Measurements from ENCODE around the gene PLPPR1. TPM values are rescaled to one million over a fixed set of nuclear protein-coding genes. Genes with fewer than 3 reads are reported as not detected.
"Not testable (repeated sequence)": the region's sequence is repeated elsewhere in the genome, so short reads cannot be mapped to it uniquely, and the experiment has no call there.

Gene PLPPR1
- total RNA-seq, 1 experiment from 2014 or later, result not detected

DNA sequence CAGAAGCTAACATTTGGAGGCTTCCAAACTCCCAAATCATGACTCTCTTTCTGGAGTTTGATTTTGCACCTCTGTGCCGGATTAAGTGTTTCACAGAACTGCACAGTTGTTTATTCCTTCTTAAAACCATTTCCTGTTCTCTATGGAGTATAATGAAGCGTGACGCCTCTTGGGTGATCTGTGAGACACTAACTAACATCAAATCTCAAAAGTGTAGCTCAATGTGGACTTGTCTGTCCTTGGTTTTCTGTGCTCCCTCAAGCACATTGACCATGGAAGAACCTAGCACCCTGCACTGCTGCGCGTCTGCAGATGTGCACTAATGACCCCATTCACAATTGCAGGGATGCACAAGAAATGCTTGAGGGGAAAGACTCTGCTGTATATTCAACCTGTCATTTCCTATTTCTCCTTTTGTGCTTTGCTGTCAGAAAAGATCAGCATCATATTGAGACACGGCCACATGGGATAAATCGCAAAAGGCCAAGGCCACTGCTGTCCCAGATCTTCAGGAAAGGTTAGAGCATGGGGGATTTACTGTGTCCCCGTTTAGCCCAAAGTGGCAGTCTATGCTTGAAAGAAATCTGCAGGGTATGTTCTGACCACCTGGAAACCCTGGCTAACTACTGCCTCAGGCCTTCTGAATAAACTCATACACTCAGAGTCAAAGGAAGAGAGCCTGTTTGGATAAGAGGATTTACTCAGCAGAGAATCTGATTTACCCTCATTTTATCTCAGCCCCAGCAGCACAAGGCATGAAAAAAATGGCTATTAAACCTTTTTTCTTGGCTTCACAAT, 246.6 kb downstream of the PLPPR1 start:
- Mint-ChIP-seq H3K4me1 (ENCODE audit: low read depth, unreplicated experiment) (no peaks in the 10 kb centered on the region), H3K27ac (ENCODE audit: unreplicated experiment) (no peak overlapping the region), H3K36me3 (ENCODE audit: insufficient read depth, unreplicated experiment) (no peaks in the 10 kb centered on the region), H3K9me3 (ENCODE audit: low read depth, unreplicated experiment) (no peaks in the 10 kb centered on the region), H3K27me3 (ENCODE audit: unreplicated experiment) (peaks cover 21% of the 10 kb centered on the region), H3K4me3 (ENCODE audit: low read depth, unreplicated experiment) (no peak overlapping the region)
- DNase-seq, result no peak
- TF ChIP-seq, protein P1, sequence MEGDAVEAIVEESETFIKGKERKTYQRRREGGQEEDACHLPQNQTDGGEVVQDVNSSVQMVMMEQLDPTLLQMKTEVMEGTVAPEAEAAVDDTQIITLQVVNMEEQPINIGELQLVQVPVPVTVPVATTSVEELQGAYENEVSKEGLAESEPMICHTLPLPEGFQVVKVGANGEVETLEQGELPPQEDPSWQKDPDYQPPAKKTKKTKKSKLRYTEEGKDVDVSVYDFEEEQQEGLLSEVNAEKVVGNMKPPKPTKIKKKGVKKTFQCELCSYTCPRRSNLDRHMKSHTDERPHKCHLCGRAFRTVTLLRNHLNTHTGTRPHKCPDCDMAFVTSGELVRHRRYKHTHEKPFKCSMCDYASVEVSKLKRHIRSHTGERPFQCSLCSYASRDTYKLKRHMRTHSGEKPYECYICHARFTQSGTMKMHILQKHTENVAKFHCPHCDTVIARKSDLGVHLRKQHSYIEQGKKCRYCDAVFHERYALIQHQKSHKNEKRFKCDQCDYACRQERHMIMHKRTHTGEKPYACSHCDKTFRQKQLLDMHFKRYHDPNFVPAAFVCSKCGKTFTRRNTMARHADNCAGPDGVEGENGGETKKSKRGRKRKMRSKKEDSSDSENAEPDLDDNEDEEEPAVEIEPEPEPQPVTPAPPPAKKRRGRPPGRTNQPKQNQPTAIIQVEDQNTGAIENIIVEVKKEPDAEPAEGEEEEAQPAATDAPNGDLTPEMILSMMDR (IDR thresholded peaks at IDR 0.05; ENCODE audit: unreplicated experiment), result no peak
- CTCF ChIA-PET, result no interaction called here
- intact Hi-C loops (cut with micrococcal nuclease; ENCODE audit: unreplicated experiment), result no loop called here
- BruUV-seq (replicated peaks), result no TSS peak

DNA sequence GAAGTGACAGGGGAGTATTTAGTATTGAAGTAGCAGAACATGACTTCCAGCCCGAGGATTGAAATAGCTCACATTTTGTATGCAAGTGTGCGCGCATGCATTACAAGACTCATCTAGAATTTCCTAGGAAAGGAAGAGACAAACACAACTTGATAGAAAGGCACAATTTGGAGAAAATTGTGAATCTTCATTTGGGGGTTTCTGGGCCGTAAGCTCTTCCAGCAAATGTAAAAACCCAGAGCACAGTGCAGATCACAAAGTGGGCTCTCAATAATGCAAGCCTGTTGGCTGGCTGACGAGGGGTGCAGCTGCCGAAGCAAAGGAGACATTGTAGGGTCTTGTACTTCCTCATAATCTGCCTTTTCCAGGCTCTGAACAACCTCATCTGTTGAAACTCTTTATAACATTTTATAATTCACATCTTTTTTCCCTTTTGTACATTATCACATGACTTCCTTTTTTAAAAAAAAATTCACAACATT, 247.3 kb downstream of the PLPPR1 start:
- Mint-ChIP-seq H3K4me1 (ENCODE audit: low read depth, unreplicated experiment) (no peaks in the 10 kb centered on the region), H3K27me3 (ENCODE audit: unreplicated experiment) (peaks cover 21% of the 10 kb centered on the region), H3K36me3 (ENCODE audit: insufficient read depth, unreplicated experiment) (no peaks in the 10 kb centered on the region), H3K9me3 (ENCODE audit: low read depth, unreplicated experiment) (no peaks in the 10 kb centered on the region), H3K4me3 (ENCODE audit: low read depth, unreplicated experiment) (no peak overlapping the region), H3K27ac (ENCODE audit: unreplicated experiment) (no peak overlapping the region)
- intact Hi-C loops (cut with micrococcal nuclease; ENCODE audit: unreplicated experiment), result no loop called here
- TF ChIP-seq, protein P1 (IDR thresholded peaks at IDR 0.05; ENCODE audit: unreplicated experiment), result no peak
- CTCF ChIA-PET, result no interaction called here
- DNase-seq, result no peak
- no TSS peak for BruUV-seq (replicated peaks)

DNA sequence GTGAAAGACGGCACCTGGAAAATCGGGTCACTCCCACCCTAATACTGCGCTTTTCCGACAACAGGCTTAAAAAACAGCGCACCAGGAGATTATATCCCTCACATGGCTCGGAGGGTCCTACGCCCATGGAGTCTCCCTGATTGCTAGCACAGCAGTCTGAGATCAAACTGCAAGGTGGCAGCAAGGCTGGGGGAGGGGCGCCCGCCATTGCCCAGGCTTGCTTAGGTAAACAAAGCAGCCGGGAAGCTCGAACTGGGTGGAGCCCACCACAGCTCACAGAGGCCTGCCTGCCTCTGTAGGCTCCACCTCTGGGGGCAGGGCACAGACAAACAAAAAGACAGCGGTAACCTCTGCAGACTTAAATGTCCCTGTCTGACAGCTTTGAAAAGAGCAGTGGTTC, 262.5 kb downstream of the PLPPR1 start:
- peaks cover 13% of the 10 kb centered on the region for H3K27me3 Mint-ChIP-seq (ENCODE audit: unreplicated experiment)
- H3K4me1 Mint-ChIP-seq (ENCODE audit: low read depth, unreplicated experiment); H3K27ac Mint-ChIP-seq (ENCODE audit: unreplicated experiment); intact Hi-C loops (cut with micrococcal nuclease; ENCODE audit: unreplicated experiment); BruUV-seq (replicated peaks); DNase-seq; H3K4me3 Mint-ChIP-seq (ENCODE audit: low read depth, unreplicated experiment); H3K9me3 Mint-ChIP-seq (ENCODE audit: low read depth, unreplicated experiment); H3K36me3 Mint-ChIP-seq (ENCODE audit: insufficient read depth, unreplicated experiment); CTCF ChIA-PET: not testable (repeated sequence)

DNA sequence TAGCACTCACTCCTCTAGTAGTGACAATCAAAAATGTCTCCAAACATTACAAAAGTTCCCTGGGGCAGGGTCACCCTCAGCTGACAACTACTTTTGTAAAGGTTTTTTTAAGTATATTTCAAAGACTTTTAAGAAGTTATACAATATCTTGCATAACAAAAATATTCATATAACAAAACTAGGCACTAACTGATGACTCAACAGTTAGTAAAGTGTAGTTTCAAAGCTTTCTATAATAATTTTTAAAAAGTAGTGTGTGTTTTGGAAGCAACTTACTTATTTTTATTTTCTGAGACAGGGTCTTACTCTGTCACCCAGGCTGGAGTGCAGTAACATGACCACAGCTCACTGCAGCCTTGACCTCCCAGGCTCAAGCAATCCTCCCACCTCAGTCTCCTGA, 271.4 kb downstream of the PLPPR1 start:
- BruUV-seq (replicated peaks), result no TSS peak
- no peaks in the 10 kb centered on the region for H3K4me1 Mint-ChIP-seq (ENCODE audit: low read depth, unreplicated experiment)
- H3K27me3 Mint-ChIP-seq (ENCODE audit: unreplicated experiment), result peaks cover 6% of the 10 kb centered on the region
- CTCF ChIA-PET, result no interaction called here
- H3K4me3 Mint-ChIP-seq (ENCODE audit: low read depth, unreplicated experiment), result no peak overlapping the region
- no peak for DNase-seq
- H3K36me3 Mint-ChIP-seq (ENCODE audit: insufficient read depth, unreplicated experiment), result no peaks in the 10 kb centered on the region
- H3K27ac Mint-ChIP-seq (ENCODE audit: unreplicated experiment), result no peak overlapping the region
- intact Hi-C loops (cut with micrococcal nuclease; ENCODE audit: unreplicated experiment), result no loop called here
- TF ChIP-seq, protein P1 (IDR thresholded peaks at IDR 0.05; ENCODE audit: unreplicated experiment), result no peak
- no peaks in the 10 kb centered on the region for H3K9me3 Mint-ChIP-seq (ENCODE audit: low read depth, unreplicated experiment)

DNA sequence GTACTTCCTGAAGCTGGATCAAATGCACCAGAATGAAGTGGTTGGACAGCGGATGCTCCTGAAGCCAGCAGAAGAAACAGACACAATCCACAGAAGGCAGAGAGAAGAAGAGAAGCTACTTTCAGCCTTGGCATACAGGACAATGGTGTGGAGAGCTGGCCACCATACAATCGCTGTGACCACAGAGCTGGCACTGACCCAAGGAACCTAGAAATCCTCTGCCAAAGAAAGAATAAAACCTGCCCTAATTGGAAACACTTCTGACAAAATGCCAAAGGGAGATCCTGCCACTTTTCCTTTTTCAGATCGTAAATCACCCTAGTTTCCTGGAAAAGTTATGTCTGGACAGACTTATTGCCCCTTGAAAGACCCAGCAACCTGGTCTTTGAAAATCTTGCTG, 278.5 kb downstream of the PLPPR1 start:
- no peaks in the 10 kb centered on the region for H3K36me3 Mint-ChIP-seq (ENCODE audit: insufficient read depth, unreplicated experiment)
- no peak overlapping the region for H3K27ac Mint-ChIP-seq (ENCODE audit: unreplicated experiment)
- no peak overlapping the region for H3K4me3 Mint-ChIP-seq (ENCODE audit: low read depth, unreplicated experiment)
- H3K9me3 Mint-ChIP-seq (ENCODE audit: low read depth, unreplicated experiment), result no peaks in the 10 kb centered on the region
- H3K4me1 Mint-ChIP-seq (ENCODE audit: low read depth, unreplicated experiment), result no peaks in the 10 kb centered on the region
- TF ChIP-seq, protein P1 (IDR thresholded peaks at IDR 0.05; ENCODE audit: unreplicated experiment), result no peak
- CTCF ChIA-PET, result no interaction called here
- intact Hi-C loops (cut with micrococcal nuclease; ENCODE audit: unreplicated experiment), result no loop called here
- no TSS peak for BruUV-seq (replicated peaks)
- DNase-seq, result no peak
- H3K27me3 Mint-ChIP-seq (ENCODE audit: unreplicated experiment), result peaks cover 40% of the 10 kb centered on the region
